Neuronal stem cell (in vitro differentiated cells): ENCODE results near the gene ST6GALNAC5.

ENCODE experiments used
- DNase-seq: peaks from one replicate; pipeline ENCODE4 v3.0.0-alpha.2; 2013; ENCODE audit warnings: low spot score
- H2AFZ ChIP-seq: one replicate; pipeline ENCODE4 v1.6.1; 2013; ENCODE audit warnings: mild to moderate bottlenecking, low read length, inconsistent platforms
- H2AK5ac ChIP-seq: 2 replicates; pipeline ENCODE4 v1.6.1; 2013; ENCODE audit warnings: low read depth, mild to moderate bottlenecking, inconsistent platforms, low read length, moderate library complexity, mixed read lengths
- H2BK120ac ChIP-seq: 2 replicates; pipeline ENCODE4 v1.6.1; 2013; ENCODE audit warnings: low read depth, mild to moderate bottlenecking, inconsistent platforms, low read length, moderate library complexity, mixed read lengths
- H2BK12ac ChIP-seq: one replicate; pipeline ENCODE4 v1.6.1; 2013; ENCODE audit warnings: low read length, inconsistent platforms
- H2BK15ac ChIP-seq: 2 replicates; pipeline ENCODE4 v1.6.1; 2013; ENCODE audit warnings: mild to moderate bottlenecking, low read length, inconsistent platforms, mixed read lengths
- H2BK5ac ChIP-seq: one replicate; pipeline ENCODE4 v1.6.1; 2013; ENCODE audit warnings: inconsistent platforms, mild to moderate bottlenecking, low read length, moderate library complexity
- H3K14ac ChIP-seq: one replicate; pipeline ENCODE4 v1.6.1; 2013; ENCODE audit warnings: low read length, inconsistent platforms
- H3K18ac ChIP-seq: 2 replicates; pipeline ENCODE4 v1.6.1; 2013; ENCODE audit warnings: low read length, inconsistent platforms
- H3K23ac ChIP-seq: 2 replicates; pipeline ENCODE4 v1.6.1; 2013; ENCODE audit warnings: low read depth, mild to moderate bottlenecking, mixed read lengths, low read length, inconsistent platforms; ENCODE audit not compliant: poor library complexity
- H3K27ac ChIP-seq: replicated peaks from 3 replicates; pipeline ENCODE4 v1.5.1; 2013; ENCODE audit warnings: low read length, inconsistent platforms
- H3K27me3 ChIP-seq, 3 experiments: 2 replicates each; pipeline ENCODE4 v1.6.1; 2013; ENCODE audit warnings: low read length in 3 of 3, mild to moderate bottlenecking in 2 of 3, inconsistent platforms in 1 of 3, low read depth in 1 of 3, mixed read lengths in 1 of 3, moderate library complexity in 1 of 3; ENCODE audit not compliant: control insufficient read depth in 3 of 3, insufficient read depth in 3 of 3
- H3K36me3 ChIP-seq, 2 donors: replicated peaks in 1 of 2; 2 replicates each; pipeline ENCODE4 v1.6.1; 2013; ENCODE audit warnings: low read length in 2 of 2; ENCODE audit not compliant: control insufficient read depth in 2 of 2, insufficient read depth in 2 of 2
- H3K4ac ChIP-seq: 2 replicates; pipeline ENCODE4 v1.6.1; 2013; ENCODE audit warnings: inconsistent platforms, mild to moderate bottlenecking, low read length, moderate library complexity
- H3K4me1 ChIP-seq, 2 donors: 1 replicate in 1 of 2; 2 replicates in 1 of 2; pipeline ENCODE4 v1.6.1; 2013; ENCODE audit warnings: low read length in 2 of 2, low read depth in 1 of 2; ENCODE audit not compliant: control insufficient read depth in 2 of 2, insufficient read depth in 1 of 2
- H3K4me2 ChIP-seq: one replicate; pipeline ENCODE4 v1.6.1; 2013; ENCODE audit warnings: mild to moderate bottlenecking, low read length, inconsistent platforms; ENCODE audit not compliant: insufficient read depth, poor library complexity, severe bottlenecking
- H3K4me3 ChIP-seq, 2 donors: 2 replicates each; pipeline ENCODE4 v1.5.1; 2013; ENCODE audit warnings: low read length in 2 of 2, mild to moderate bottlenecking in 2 of 2, inconsistent platforms in 1 of 2, moderate library complexity in 1 of 2
- H3K79me1 ChIP-seq: one replicate; pipeline ENCODE4 v1.6.1; 2013; ENCODE audit warnings: low read depth, mild to moderate bottlenecking, inconsistent platforms, low read length, moderate library complexity
- H3K9ac ChIP-seq: one replicate; pipeline ENCODE4 v1.6.1; 2013; ENCODE audit warnings: mild to moderate bottlenecking, low read depth, low read length, inconsistent platforms; ENCODE audit not compliant: poor library complexity
- H3K9me3 ChIP-seq, 2 donors: replicated peaks in 1 of 2; 2 replicates each; pipeline versions ENCODE3 to v1.6.1; 2013; ENCODE audit warnings: low read length in 2 of 2, mild to moderate bottlenecking in 2 of 2, inconsistent platforms in 1 of 2, low read depth in 1 of 2, mixed read lengths in 1 of 2, moderate library complexity in 1 of 2; ENCODE audit not compliant: control insufficient read depth in 2 of 2, insufficient read depth in 1 of 2
- H4K8ac ChIP-seq: one replicate; pipeline ENCODE4 v1.6.1; 2013; ENCODE audit warnings: low read depth, mild to moderate bottlenecking, inconsistent platforms, low read length, moderate library complexity
- H4K91ac ChIP-seq: one replicate; pipeline ENCODE4 v1.6.1; 2013; ENCODE audit warnings: low read length, low read depth, mild to moderate bottlenecking, inconsistent platforms; ENCODE audit not compliant: poor library complexity
- WGBS, 2 donors: extraction: QIAGEN DNeasy Blood & Tissue Kit; methylation state at CpG; one replicate each; pipeline ENCODE4 v1.1.7; 2013; ENCODE audit warnings: missing lambda C conversion rate in 2 of 2, mixed read lengths in 1 of 2; ENCODE audit not compliant: insufficient read length in 2 of 2, insufficient replicate concordance in 1 of 2; ENCODE audit errors: extremely low coverage in 2 of 2; 5-methylcytosine and 5-hydroxymethylcytosine counted together
- small RNA-seq: library from polyadenylated mRNA; stranded (forward); fragments of <200 nt; extraction: miRNeasy Mini kit (QIAGEN cat#:217004); gene quantifications from one replicate; pipeline ENCODE3, GENCODE V24; 2013; ENCODE audit not compliant: insufficient read depth

ST6GALNAC5 gene

DNA sequence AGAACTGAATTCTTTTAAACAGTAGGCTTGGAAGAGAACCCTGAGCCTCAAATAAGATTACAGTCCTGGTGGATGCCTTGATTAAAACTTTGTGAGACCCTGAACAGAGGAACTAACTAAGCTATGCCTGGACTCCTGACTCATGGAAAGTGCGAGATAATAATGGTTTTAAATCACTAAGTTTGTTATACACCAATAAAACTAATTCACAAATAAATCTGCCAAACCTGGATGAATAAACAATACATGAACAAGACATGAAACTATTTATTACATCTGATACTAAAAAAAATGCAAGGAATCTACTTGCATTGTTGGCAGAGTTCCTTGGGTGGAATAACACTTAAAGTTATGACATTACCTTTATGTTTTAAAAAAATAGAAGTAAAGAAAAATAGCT is 233.6 kb downstream of the ST6GALNAC5 start:
- Histone ChIP-seq H3K4me3 (no peak overlapping the region), H3K4me1 (peaks cover 0 to 1% of the 10 kb centered on the region in 2 donors), H3K4ac (no peak overlapping the region), H3K9ac (no peak overlapping the region), H4K8ac (no peak overlapping the region), H3K9me3 (no peaks in the 10 kb centered on the region), H2BK15ac (no peak overlapping the region), H3K79me1 (no peaks in the 10 kb centered on the region), H2BK12ac (no peak overlapping the region), H3K27me3 (no peaks in the 10 kb centered on the region), H3K4me2 (no peak overlapping the region), H4K91ac (no peak overlapping the region), H3K27ac (no peak overlapping the region), H3K14ac (no peak overlapping the region), H2AK5ac (no peak overlapping the region), H2BK120ac (no peak overlapping the region), H3K36me3 (no peaks in the 10 kb centered on the region), H2BK5ac (no peak overlapping the region), H3K18ac (no peak overlapping the region), H3K23ac (no peak overlapping the region), H2AFZ (no peak overlapping the region)
- WGBS, 2 donors: no CpG with 5 or more reads among the region's 1 CpG
- no peak for DNase-seq

DNA sequence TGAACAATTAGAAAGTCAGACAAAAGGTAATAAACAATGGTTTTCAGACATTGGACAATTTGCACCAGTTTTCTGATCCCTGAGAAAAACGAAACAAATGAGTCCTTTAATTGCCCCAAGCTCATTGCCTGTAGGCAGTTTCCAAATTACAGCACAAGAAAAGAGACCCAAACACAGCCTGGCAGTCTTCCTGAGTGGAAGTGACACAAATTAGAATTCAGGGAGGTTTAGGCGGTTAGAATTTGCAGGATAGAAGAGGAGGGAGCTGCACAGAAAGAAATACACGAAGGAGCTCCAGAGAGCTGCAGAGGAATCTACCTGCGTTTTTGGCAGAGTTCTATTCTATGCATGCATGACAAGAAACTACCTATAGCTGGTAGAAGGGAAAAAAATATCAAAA is 236.2 kb downstream of the ST6GALNAC5 start:
- H3K18ac ChIP-seq: no peak overlapping the region
- no peaks in the 10 kb centered on the region for H3K36me3 ChIP-seq
- no peak overlapping the region for H3K14ac ChIP-seq
- H2AK5ac ChIP-seq: no peak overlapping the region
- H3K4me2 ChIP-seq: no peak overlapping the region
- no peak overlapping the region for H3K9ac ChIP-seq
- no peak overlapping the region for H4K8ac ChIP-seq
- no peak overlapping the region for H2AFZ ChIP-seq
- H3K4me3 ChIP-seq: no peak overlapping the region
- H3K4me1 ChIP-seq: peaks cover 0 to 1% of the 10 kb centered on the region in 2 donors
- H3K4ac ChIP-seq: no peak overlapping the region
- WGBS, 2 donors: no CpG with 5 or more reads among the region's 4 CpGs
- no peaks in the 10 kb centered on the region for H3K9me3 ChIP-seq
- H3K27ac ChIP-seq: no peak overlapping the region
- DNase-seq: no peak
- no peak overlapping the region for H3K23ac ChIP-seq
- H2BK5ac ChIP-seq: no peak overlapping the region
- no peaks in the 10 kb centered on the region for H3K79me1 ChIP-seq
- H4K91ac ChIP-seq: no peak overlapping the region
- H2BK120ac ChIP-seq: no peak overlapping the region
- no peaks in the 10 kb centered on the region for H3K27me3 ChIP-seq
- no peak overlapping the region for H2BK15ac ChIP-seq
- no peak overlapping the region for H2BK12ac ChIP-seq

DNA sequence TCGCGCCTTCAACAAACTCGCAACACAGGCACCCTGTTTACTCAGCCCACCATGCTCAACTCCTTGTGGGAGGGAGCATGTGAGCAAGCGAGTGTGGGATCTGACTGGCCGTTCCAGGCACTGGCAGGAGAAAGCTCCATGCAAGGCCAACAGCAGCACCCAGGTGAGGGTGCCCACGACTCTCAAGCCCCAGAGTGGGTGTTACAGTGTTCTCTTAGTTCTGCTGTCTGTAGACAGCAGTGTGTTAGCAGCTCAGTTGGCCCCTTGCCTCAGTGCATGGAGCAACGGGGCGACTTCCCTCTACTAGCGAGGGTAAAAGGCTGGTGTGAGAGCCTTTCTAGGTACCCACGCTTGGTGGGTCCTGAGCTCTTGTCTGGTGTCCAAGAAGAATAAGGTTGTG is 237.4 kb downstream of the ST6GALNAC5 start:
- Histone ChIP-seq H3K79me1 (no peaks in the 10 kb centered on the region), H3K23ac (no peak overlapping the region), H3K4me2 (no peak overlapping the region), H3K27me3 (no peaks in the 10 kb centered on the region), H3K18ac (peak overlapping the region; percentile 70), H2BK15ac (peak overlapping the region; percentile 40), H3K4ac (no peak overlapping the region), H3K9me3 (no peaks in the 10 kb centered on the region), H2BK5ac (no peak overlapping the region), H2BK120ac (no peak overlapping the region), H4K8ac (no peak overlapping the region), H3K4me3 (no peak overlapping the region), H3K9ac (no peak overlapping the region), H3K27ac (no peak overlapping the region), H2AK5ac (no peak overlapping the region), H3K14ac (no peak overlapping the region), H4K91ac (no peak overlapping the region), H2AFZ (no peak overlapping the region), H2BK12ac (no peak overlapping the region), H3K4me1 (peaks cover 0 to 1% of the 10 kb centered on the region in 2 donors), H3K36me3 (no peaks in the 10 kb centered on the region)
- no CpG with 5 or more reads among the region's 10 CpGs for WGBS, 2 donors
- no peak for DNase-seq

Small RNAs within 50 kb of the gene (small RNA-seq; reads per million reads assigned to genes)
- 3.9 reads per million, percentile 6 among the genes with 10 or more reads in this experiment for gene MIR7156
